ENCODE measurements around the gene RALB. TPM values are rescaled to one million over a fixed set of nuclear protein-coding genes. Genes with fewer than 3 reads are reported as not detected.

Gene RALB
- polyA plus RNA-seq, 1 donor from 2014 or later = 81.7 TPM

DNA sequence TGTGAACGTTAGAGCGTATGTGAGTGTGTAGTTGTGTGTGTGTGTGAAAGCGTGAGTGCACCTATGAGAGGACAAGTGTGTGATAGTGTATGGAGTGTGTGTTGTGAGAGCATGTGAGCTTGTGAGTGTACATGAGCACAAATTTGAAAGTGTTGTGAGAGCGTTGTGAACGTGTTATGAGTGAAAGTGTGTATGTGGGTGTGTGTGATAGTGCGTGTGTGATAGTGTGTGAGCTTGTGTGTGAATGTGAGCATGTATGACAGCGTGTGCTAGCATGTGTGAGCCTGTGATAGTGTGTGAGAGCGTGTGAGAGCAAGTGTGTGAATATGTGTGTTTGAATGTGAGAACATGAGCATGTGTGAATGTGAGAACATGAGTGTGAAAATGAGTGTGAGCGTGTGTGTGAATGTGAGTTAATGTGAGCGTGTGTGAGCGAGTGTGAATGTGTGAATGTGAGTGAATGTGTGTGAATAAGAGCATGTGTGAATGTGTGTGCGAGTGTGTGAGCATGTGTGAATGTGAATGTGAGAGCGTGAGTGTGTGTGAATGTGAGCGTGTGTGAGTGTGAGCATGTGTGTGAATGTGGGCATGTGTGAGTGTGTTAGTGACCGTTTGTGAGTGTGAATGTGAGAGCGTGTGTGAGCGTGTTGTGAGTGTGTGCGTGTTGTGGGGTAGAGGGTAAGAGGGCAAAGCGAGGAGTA is 25.0 kb downstream of the RALB start:
- H3K4me1 Mint-ChIP-seq = peaks cover 7 to 10% (median 8%) of the 10 kb centered on the region in 3 donors
- no peaks in the 10 kb centered on the region for H3K27me3 Mint-ChIP-seq
- H3K9me3 Mint-ChIP-seq = peaks cover 0 to 5% (median 0%) of the 10 kb centered on the region in 3 donors
- no peak overlapping the region for H3K4me3 Mint-ChIP-seq
- no peak overlapping the region for H3K27ac Mint-ChIP-seq
- peaks cover 13% of the 10 kb centered on the region for H3K36me3 Mint-ChIP-seq

DNA sequence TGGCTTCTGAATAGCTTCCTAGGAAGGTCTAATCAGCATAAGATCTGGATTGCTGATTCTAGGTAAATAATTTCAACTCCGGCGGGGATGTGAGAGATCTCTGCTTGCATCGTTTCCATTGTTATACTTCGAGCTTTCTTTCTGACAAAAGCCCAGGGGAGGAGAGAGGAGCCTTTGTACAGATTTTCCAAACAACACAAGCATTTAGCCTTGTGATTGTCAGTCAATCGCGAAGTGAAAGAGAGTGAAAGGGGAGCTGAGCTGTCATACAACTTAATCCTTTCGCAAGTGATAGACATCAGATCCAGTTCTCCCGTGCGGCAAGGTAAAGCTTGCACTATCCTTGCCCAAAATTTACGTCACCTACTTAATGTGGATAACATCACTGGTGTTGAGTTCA is 26.2 kb downstream of the RALB start:
- peaks cover 13% of the 10 kb centered on the region for H3K36me3 Mint-ChIP-seq
- peaks cover 7 to 8% (median 8%) of the 10 kb centered on the region in 3 donors for H3K4me1 Mint-ChIP-seq
- H3K27me3 Mint-ChIP-seq = no peaks in the 10 kb centered on the region
- H3K9me3 Mint-ChIP-seq = peaks cover 0 to 4% (median 0%) of the 10 kb centered on the region in 3 donors
- no peak overlapping the region for H3K27ac Mint-ChIP-seq
- no peak overlapping the region for H3K4me3 Mint-ChIP-seq

DNA sequence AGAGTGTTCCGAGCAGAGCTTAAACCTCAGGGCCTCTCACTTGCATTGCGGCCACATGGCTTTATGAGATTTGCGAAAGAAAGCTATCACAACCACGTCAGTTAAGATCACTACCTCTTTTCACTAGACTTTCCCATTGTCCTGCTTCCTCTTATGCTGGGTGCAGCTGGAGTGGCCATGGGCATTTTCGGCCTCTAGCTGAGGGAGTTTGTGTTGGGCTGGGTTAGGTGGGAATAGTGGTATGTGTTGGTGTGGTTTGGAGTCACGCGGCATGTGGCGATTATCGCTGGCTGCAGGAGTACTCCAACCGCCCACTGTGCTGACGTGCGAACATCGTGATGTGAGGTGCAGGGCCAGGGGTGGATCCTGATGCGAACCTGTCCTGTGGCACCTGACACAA is 27.1 kb downstream of the RALB start:
- no peak overlapping the region for H3K27ac Mint-ChIP-seq
- H3K36me3 Mint-ChIP-seq = peaks cover 13% of the 10 kb centered on the region
- peaks cover 5 to 11% (median 8%) of the 10 kb centered on the region in 3 donors for H3K4me1 Mint-ChIP-seq

DNA sequence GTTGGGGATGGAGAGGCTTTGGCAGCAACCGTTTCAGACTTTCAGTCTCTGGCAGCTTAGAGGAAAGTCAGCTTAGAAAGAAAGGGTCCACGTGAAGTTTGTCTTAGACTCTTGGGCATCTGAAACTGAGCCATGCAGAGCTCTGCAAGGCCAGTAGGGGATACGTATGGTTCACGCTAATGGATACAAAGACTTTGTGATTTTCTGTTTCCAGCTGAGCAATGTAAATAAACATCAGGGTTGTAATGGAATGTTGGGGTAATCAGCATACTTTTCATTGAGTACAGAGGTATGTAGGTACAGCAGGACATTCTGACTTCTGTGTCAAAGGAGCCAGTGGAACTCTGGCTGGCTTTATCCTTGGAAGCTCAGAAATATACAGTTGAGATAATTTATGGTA is 31.0 kb downstream of the RALB start:
- Mint-ChIP-seq H3K4me1 (peaks cover 19 to 27% (median 22%) of the 10 kb centered on the region in 3 donors), H3K27me3 (no peaks in the 10 kb centered on the region), H3K36me3 (peaks cover 15% of the 10 kb centered on the region), H3K4me3 (no peak overlapping the region), H3K27ac (no peak overlapping the region), H3K9me3 (no peaks in the 10 kb centered on the region)

More for the DNA sequence above, 27.1 kb downstream of the RALB start:
- Mint-ChIP-seq H3K9me3 (peaks cover 0 to 4% (median 0%) of the 10 kb centered on the region in 3 donors), H3K4me3 (no peak overlapping the region), H3K27me3 (no peaks in the 10 kb centered on the region)

DNA sequence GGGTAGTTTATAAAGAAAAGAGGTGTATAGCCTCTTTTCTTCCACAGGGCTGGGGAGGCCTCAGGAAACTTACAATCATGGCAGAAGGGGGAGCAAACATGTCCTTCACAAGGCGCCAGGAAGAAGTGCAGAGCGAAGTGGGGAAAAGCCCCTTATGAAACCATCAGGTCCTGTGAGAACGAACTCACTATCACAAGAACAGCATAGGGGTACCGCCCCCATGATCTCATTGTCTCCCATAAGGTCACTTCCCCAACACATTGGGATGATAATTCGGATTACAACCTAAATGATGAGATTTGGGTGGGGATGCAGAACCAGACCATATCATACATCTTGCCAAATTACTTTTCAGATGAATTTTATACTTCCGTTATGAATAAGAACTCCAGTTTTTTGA is 32.4 kb downstream of the RALB start:
- Mint-ChIP-seq H3K9me3 (no peaks in the 10 kb centered on the region), H3K27ac (peak overlapping the region in 1 of 3 donors; percentile 43), H3K36me3 (peaks cover 8% of the 10 kb centered on the region)

DNA sequence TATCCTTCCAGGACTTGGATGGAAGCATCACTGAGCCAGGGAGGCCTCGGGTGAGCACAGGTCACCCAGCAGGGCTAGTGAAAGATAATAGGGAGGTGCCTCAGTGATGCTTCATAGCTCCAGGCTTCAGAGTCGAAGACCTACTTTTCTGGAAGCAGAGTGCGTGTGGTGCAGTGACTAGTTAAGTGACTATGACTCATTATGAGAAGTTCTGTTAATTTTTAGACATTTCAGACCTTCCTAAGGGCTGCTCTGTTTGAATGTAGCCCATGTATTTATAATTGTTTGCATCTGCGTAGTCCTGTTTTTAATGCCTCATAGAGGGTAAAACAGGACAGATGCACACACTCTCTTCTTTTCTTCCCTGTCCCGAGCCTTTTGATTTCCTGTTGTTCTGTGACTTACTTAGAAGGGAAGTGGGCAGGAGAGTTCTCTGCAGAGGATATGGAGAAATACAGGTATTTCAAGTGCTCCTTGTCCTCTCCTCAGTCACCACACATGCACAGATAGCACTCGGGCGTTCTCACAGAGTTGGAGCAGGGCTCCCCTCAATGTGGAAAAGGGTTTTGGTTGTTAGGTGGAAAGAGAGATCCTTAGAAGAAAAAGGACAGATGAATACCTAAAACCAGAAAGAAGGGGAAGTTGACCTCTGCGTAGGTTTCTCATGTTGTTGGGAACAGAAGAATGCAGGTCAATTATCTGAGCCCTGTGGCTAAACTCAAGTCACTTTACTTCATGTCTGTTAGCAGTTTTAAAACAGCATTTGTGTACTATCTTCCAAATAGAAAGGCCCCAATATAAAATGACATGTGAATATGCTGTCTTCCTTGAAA is 34.7 kb downstream of the RALB start:
- Mint-ChIP-seq H3K4me3 (peak overlapping the region in 2 of 4 donors; percentile 3 to 20), H3K9me3 (no peaks in the 10 kb centered on the region), H3K4me1 (peaks cover 22 to 27% (median 25%) of the 10 kb centered on the region in 3 donors)

More for the DNA sequence above, 32.4 kb downstream of the RALB start:
- peaks cover 19 to 27% (median 22%) of the 10 kb centered on the region in 3 donors for H3K4me1 Mint-ChIP-seq
- H3K4me3 Mint-ChIP-seq = no peak overlapping the region
- H3K27me3 Mint-ChIP-seq = no peaks in the 10 kb centered on the region

DNA sequence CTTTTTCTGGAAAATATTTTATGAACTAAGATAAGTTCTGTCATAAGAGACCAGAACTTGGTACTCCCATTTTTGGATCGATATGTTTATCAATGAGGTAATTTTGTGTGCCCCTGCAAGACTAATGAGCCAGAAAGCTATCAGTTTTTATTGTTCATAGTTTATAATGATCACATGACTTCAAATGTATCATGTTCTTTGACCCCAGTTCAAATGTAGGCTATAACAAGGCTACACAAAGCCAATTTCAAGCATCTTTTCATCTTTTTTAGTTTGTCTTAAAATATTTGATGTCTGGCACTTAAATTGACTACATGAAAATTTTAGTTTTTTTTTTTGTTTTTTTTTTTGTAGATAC is 35.3 kb downstream of the RALB start:
- H3K36me3 Mint-ChIP-seq = peaks cover 7% of the 10 kb centered on the region
- no peaks in the 10 kb centered on the region for H3K27me3 Mint-ChIP-seq
- H3K4me1 Mint-ChIP-seq = peaks cover 20 to 26% (median 25%) of the 10 kb centered on the region in 3 donors
- peak overlapping the region in 1 of 3 donors; percentile 0 for H3K27ac Mint-ChIP-seq
- H3K9me3 Mint-ChIP-seq = no peaks in the 10 kb centered on the region
- no peak overlapping the region for H3K4me3 Mint-ChIP-seq

More for the DNA sequence above, 34.7 kb downstream of the RALB start:
- Mint-ChIP-seq H3K36me3 (peaks cover 5% of the 10 kb centered on the region), H3K27ac (peak overlapping the region in 2 of 3 donors; percentile 48 to 87), H3K27me3 (no peaks in the 10 kb centered on the region)

DNA sequence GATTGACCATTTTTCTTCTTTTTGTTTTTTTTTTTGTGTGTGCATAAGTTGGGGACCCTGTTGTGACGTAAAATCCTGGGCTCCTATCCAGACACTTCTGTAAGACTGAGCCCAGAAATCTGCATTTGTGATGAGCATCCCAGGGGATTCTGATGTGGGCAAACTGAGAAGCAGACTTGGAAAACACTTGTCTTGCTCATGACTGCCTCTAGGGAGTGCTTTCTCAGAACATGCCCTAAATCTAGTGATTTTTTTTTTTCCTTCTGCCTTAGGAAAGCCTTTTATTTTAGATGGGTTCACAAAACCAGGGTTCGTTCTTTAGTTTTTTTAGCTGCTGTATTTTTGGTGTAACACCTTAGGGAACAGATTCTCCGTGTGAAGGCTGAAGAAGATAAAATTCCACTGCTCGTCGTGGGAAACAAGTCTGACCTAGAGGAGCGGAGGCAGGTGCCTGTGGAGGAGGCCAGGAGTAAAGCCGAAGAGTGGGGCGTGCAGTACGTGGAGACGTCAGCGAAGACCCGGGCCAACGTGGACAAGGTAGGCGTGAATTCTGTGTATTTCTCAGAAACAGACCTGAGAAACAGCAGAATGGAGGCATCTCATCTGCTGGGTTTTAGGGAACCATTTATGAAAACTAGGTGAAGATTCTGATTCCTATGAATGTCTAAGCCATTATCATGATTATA is 36.7 kb downstream of the RALB start:
- Mint-ChIP-seq H3K36me3 (peaks cover 11% of the 10 kb centered on the region), H3K4me3 (no peak overlapping the region), H3K4me1 (peaks cover 29 to 36% (median 32%) of the 10 kb centered on the region in 3 donors), H3K27me3 (no peaks in the 10 kb centered on the region), H3K27ac (no peak overlapping the region), H3K9me3 (no peaks in the 10 kb centered on the region)

DNA sequence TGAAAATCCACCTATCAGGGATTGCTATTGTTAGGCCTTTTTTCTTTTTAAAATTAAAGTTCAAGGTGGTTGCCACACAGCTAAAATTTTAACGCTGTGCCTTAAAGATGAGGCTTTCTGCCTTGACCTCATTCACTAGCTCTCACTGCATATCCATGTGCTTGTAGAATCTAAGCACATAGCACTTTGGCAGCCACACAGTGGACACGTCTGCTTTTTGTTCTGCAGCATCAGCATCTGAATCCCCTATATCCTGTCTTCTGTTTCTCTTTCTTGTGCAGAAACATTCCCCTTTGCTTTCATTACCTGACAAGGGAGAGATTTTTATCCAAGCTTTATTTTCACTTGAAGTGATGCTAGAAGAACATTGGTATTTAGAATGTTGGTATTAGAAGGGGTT is 38.1 kb downstream of the RALB start:
- H3K4me3 Mint-ChIP-seq = no peak overlapping the region
- no peak overlapping the region for H3K27ac Mint-ChIP-seq
- H3K36me3 Mint-ChIP-seq = peaks cover 11% of the 10 kb centered on the region
- no peaks in the 10 kb centered on the region for H3K9me3 Mint-ChIP-seq
- peaks cover 21 to 35% (median 32%) of the 10 kb centered on the region in 3 donors for H3K4me1 Mint-ChIP-seq
- no peaks in the 10 kb centered on the region for H3K27me3 Mint-ChIP-seq

DNA sequence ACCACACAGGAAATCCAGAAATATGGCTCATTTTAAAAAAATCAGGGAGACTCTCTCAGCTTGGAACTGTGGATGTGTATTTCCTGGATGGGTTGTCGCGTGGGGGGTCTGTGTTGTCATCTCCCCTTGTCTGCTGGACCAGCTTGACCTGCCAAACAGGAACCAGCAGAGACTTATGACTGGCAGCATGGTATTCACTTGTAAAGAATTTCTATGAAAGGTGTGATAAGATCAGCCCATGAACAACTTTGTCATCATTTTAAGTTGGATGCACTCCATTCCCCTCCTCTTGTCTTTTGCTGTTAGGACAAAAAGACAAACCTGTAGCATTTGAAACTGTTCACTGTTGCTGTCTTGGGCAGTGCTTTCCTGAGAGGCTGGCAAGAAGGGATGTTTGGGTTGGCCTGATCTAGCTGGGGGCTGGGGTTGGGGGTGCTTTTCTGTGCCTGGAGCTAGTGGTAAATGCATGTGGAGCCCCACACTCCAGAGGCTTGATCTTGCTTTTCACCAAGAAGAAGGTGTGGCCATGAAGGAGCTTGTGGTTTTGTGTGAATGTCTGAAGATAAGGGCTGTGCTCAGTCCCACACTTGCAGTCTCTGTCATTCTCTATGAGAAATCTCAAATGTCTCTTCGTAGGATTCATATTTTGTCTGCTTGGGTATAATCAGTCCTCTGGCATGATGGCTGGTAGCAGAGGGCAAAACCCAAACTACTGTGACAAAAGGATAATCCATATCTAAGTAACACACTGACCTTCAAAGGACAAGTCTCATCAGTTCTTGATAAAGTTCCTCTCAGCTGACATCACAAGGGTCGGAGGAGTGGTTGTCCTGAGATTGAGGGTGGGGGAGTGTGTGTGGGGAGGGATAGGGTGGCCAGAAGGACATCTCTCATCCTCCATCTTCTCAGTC is 39.0 kb downstream of the RALB start:
- Mint-ChIP-seq H3K27me3 (no peaks in the 10 kb centered on the region), H3K36me3 (peaks cover 11% of the 10 kb centered on the region), H3K27ac (no peak overlapping the region), H3K4me3 (peak overlapping the region in 1 of 4 donors; percentile 76), H3K9me3 (no peaks in the 10 kb centered on the region), H3K4me1 (peaks cover 15 to 30% (median 27%) of the 10 kb centered on the region in 3 donors)

DNA sequence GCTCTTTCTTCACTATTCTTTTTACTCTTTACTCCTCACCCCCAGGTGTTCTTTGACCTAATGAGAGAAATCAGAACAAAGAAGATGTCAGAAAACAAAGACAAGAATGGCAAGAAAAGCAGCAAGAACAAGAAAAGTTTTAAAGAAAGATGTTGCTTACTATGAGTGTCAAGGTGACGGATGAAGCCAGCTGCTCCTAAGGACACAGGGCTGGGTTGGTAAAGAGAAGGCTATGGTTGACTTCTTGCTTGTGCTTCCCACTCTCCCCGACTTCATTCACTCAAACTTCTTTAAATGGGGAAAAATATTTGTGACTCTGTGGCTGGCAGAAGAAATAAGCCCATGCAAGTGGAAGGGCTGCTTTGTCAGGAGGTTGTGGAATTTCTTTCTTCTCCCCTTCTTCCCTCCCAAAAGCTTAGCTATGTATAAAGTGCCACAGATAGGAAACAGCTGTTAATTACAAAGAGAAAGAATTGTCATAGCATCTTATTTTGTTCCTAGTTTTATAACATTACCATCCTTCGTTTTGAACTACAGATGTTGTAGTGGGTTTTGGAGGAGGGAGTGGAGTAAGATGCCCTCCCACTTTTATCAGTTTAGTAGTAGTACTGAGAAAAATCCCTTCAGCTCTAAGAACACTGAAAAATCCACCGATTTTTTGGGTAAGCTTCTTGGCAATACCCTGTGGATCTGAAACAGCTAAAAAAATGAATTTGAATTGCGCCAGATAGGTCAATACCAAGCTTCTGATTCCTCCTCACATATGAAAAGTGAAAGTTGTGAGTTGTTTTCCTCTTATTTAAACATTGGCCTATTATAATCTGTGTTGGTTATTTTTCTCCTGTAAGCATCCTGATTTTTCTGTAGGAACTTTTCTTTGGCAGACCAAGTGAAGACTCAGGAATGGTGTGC is 40.7 kb downstream of the RALB start:
- no peaks in the 10 kb centered on the region for H3K9me3 Mint-ChIP-seq
- peaks cover 9 to 17% (median 13%) of the 10 kb centered on the region in 3 donors for H3K4me1 Mint-ChIP-seq
- H3K36me3 Mint-ChIP-seq = peaks cover 17% of the 10 kb centered on the region
- H3K4me3 Mint-ChIP-seq = peak overlapping the region in 3 of 4 donors; percentile 57 to 82 (median 75)
- H3K27ac Mint-ChIP-seq = peak overlapping the region in 2 of 3 donors; percentile 60 to 71
- no peaks in the 10 kb centered on the region for H3K27me3 Mint-ChIP-seq

DNA sequence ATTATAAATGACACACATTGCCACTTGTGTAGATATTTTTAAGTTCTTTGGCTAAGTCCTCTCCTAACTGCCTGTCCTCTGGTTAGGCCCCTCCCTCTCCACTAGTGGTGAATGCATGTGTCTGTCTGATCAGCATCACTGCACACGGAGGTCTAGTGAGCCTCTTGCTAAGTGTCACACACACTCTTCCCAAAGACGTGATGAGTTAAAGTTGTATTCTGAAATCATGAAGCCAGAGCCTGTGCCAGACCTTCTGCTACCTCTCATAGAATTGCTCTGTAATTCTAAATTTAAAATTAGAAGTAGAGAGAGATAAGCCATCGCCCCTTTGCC is 41.3 kb downstream of the RALB start:
- Mint-ChIP-seq H3K9me3 (no peaks in the 10 kb centered on the region), H3K27ac (peak overlapping the region in 1 of 3 donors; percentile 60), H3K4me3 (peak overlapping the region in 3 of 4 donors; percentile 57 to 82 (median 75)), H3K27me3 (no peaks in the 10 kb centered on the region), H3K4me1 (peaks cover 9 to 17% (median 13%) of the 10 kb centered on the region in 3 donors), H3K36me3 (peaks cover 12% of the 10 kb centered on the region)

DNA sequence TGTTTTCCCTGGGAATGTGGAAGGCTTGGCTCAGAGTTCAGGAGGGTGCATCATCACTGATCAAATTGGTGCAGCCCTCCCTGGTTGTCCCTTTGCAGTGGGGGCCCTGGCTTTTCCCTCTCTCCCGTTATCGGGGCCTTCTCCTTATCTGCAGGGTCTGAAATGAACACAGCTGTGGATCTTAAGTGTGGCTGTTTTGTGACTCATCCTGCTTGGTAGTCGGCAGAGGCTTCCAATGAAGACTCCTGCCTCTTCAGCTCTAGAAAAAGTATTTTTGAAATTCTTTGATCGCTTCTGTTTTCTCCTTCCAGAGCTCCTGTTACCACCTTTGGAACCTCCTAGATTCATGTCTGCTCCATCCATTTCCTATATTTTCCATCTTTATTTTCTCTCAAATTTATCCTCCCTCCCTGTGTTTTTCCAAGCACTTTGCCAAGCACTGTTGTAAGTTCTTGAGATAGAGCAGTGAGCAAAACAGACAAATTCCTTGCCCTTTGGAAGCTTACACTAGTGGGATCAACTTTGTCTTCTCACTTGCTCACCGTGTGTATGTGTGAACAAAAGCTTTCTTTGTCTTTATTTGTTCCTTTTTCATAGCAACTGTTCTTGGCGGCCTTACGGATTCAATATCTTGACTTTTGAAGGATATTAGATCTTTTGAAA is 45.7 kb downstream of the RALB start:
- peaks cover 7 to 9% (median 7%) of the 10 kb centered on the region in 3 donors for H3K4me1 Mint-ChIP-seq
- H3K4me3 Mint-ChIP-seq = no peak overlapping the region
- no peaks in the 10 kb centered on the region for H3K27me3 Mint-ChIP-seq
- H3K27ac Mint-ChIP-seq = no peak overlapping the region
- no peaks in the 10 kb centered on the region for H3K9me3 Mint-ChIP-seq
- peaks cover 7% of the 10 kb centered on the region for H3K36me3 Mint-ChIP-seq
